Measurements from ENCODE around the gene OTC. TPM values are rescaled to one million over a fixed set of nuclear protein-coding genes. Genes with fewer than 3 reads are reported as not detected.

Gene OTC
- total RNA-seq, 3 donors from 2014 or later (not counting 1 experiment from before 2014, with no cell fraction given), result not detected

DNA sequence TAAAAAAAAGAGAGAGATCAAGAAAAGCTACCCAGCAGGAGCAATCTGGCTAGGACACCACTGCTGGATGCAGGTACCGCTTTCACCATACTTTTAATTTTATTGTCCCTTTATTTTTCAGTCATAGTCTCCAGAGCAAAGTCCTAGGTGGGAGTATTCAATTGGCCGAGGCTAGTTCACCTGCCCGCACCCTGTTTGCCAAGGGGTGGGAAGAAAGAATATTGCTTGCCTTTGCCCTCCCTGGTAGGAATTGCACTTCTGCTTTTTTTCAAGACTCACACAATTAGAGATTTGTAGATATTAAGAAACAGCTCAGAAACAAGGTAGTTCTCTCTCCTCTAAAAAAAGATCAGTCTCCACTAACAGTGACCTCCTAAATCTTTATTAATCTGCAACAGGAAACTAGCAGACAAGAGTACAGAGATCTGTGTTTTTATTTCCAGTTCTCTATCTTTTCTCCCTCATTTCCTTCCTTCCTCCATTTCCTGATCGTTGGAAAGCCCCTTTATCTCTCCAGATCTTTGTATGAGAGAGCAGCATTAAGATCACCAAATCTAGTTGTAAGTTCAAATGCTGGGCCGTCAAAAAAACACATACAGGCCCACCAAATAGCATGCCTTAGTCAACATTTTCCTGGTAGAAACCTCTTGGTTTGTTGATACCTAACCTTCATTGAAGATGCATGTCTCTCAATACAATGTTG lies 15.7 kb upstream of the OTC start:
- H3K27ac Mint-ChIP-seq, result no peak overlapping the region
- Histone ChIP-seq H3K4me3 (ENCODE audit: low read length) (no peak overlapping the region), H3K36me3 (ENCODE audit: control insufficient read depth, insufficient read depth, low read length) (no peaks in the 10 kb centered on the region), H3K4me1 (ENCODE audit: control insufficient read depth, insufficient read depth, low read length) (no peaks in the 10 kb centered on the region), H3K27me3 (ENCODE audit: control insufficient read depth, insufficient read depth, low read length) (no peaks in the 10 kb centered on the region), H3K27ac (ENCODE audit: low read length) (no peak overlapping the region), H3K9me3 (ENCODE audit: control insufficient read depth, insufficient read depth, low read length) (no peaks in the 10 kb centered on the region)
- H3K9me3 Mint-ChIP-seq, result no peaks in the 10 kb centered on the region
- no peaks in the 10 kb centered on the region for H3K4me1 Mint-ChIP-seq
- intact Hi-C loops (cut with micrococcal nuclease), result no loop called here
- no peak for ATAC-seq
- whole genome bisulfite sequencing (ENCODE audit: insufficient coverage), result 40% methylated on average over 2 of the region's 5 CpGs
- H3K4me3 Mint-ChIP-seq, result no peak overlapping the region
- no peaks in the 10 kb centered on the region for H3K36me3 Mint-ChIP-seq
- TF ChIP-seq, protein P1, sequence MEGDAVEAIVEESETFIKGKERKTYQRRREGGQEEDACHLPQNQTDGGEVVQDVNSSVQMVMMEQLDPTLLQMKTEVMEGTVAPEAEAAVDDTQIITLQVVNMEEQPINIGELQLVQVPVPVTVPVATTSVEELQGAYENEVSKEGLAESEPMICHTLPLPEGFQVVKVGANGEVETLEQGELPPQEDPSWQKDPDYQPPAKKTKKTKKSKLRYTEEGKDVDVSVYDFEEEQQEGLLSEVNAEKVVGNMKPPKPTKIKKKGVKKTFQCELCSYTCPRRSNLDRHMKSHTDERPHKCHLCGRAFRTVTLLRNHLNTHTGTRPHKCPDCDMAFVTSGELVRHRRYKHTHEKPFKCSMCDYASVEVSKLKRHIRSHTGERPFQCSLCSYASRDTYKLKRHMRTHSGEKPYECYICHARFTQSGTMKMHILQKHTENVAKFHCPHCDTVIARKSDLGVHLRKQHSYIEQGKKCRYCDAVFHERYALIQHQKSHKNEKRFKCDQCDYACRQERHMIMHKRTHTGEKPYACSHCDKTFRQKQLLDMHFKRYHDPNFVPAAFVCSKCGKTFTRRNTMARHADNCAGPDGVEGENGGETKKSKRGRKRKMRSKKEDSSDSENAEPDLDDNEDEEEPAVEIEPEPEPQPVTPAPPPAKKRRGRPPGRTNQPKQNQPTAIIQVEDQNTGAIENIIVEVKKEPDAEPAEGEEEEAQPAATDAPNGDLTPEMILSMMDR (IDR thresholded peaks at IDR 0.05), result no peak
- DNase-seq, result no peak
- peaks cover 4 to 38% of the 10 kb centered on the region in 2 donors for H3K27me3 Mint-ChIP-seq (ENCODE audit: low read depth in 2 of 2)

DNA sequence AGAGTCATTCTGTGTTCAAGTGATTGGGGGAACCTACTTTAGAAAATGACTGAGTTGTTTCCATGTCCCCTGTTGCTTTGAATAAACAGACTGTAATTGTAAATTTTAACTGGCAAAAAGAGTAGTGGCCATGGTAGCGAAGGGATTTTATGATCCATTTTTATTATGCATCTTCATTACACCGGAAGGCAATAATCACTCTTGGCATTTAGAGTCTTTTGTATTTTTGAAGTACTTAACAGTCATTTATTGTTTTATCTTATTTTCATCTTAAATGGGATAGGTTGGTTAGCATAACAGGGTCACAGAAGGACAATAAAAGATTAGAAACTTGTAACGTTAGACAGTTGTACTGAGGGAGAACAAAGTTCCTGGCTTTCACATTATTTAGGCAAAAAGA lies 11.0 kb upstream of the OTC start:
- no peaks in the 10 kb centered on the region for H3K36me3 Mint-ChIP-seq
- H3K27me3 ChIP-seq (ENCODE audit: control insufficient read depth, insufficient read depth, low read length), result no peaks in the 10 kb centered on the region
- no peak for DNase-seq
- no peaks in the 10 kb centered on the region for H3K9me3 Mint-ChIP-seq
- H3K36me3 ChIP-seq (ENCODE audit: control insufficient read depth, insufficient read depth, low read length), result no peaks in the 10 kb centered on the region
- intact Hi-C loops (cut with micrococcal nuclease), result no loop called here
- H3K9me3 ChIP-seq (ENCODE audit: control insufficient read depth, insufficient read depth, low read length), result no peaks in the 10 kb centered on the region
- no peak for ATAC-seq
- no peaks in the 10 kb centered on the region for H3K4me1 ChIP-seq (ENCODE audit: control insufficient read depth, insufficient read depth, low read length)
- H3K27me3 Mint-ChIP-seq (ENCODE audit: low read depth in 2 of 2), result peaks cover 4 to 25% of the 10 kb centered on the region in 2 donors
- no peak overlapping the region for H3K4me3 Mint-ChIP-seq
- H3K27ac Mint-ChIP-seq, result no peak overlapping the region
- WGBS (ENCODE audit: insufficient coverage), result no CpG with 5 or more reads among the region's 3 CpGs
- no peak overlapping the region for H3K27ac ChIP-seq (ENCODE audit: low read length)
- H3K4me3 ChIP-seq (ENCODE audit: low read length), result no peak overlapping the region
- TF ChIP-seq, protein P1 (IDR thresholded peaks at IDR 0.05), result no peak
- no peaks in the 10 kb centered on the region for H3K4me1 Mint-ChIP-seq

DNA sequence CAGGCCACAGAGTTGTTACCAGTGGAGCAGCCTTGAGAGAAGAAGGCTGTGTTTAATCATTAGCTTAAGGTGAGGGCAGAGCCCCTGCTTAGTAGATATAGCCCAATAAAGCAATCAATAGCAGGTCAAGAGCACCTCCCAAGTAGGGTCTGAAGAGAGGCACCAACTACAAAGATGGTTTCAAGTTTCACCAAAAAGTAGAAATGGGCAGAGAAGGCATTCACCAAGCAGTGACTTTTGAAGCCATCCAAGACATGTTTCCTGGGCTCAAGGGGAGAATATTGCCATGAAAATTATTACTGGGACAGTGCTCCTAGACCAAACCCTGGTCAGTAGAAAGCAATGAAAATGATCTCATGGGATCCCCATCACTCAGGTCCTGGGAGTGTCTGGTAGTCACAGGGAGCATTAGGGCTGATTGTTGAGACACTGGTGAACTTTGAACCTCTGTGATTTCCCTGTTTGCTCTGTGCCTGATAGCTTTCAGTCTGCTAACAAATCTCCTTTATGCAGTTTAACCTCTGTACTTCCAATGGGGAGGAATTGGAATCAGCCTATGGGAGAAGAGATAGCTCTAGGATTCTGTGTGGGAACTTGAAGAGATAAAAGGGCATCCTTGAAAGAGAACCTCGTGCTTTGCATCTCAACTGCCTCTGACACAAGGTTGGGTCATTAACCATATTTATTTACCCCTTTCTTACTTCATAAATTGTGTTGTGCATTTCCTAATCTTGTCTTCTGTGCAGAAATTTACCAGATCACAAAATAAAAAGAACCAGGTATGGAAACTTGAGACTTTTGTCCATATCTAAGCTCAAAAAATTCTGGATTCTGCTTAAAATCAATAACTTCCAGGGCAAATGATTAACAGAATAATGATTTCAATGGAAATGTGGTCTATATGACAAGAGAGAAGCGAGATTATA lies 9.3 kb upstream of the OTC start:
- Histone ChIP-seq H3K36me3 (ENCODE audit: control insufficient read depth, insufficient read depth, low read length) (no peaks in the 10 kb centered on the region), H3K27ac (ENCODE audit: low read length) (no peak overlapping the region), H3K9me3 (ENCODE audit: control insufficient read depth, insufficient read depth, low read length) (no peaks in the 10 kb centered on the region), H3K27me3 (ENCODE audit: control insufficient read depth, insufficient read depth, low read length) (no peaks in the 10 kb centered on the region), H3K4me3 (ENCODE audit: low read length) (no peak overlapping the region), H3K4me1 (ENCODE audit: control insufficient read depth, insufficient read depth, low read length) (no peaks in the 10 kb centered on the region)
- Mint-ChIP-seq H3K9me3 (no peaks in the 10 kb centered on the region), H3K27ac (no peak overlapping the region), H3K4me3 (no peak overlapping the region), H3K4me1 (no peaks in the 10 kb centered on the region), H3K27me3 (ENCODE audit: low read depth in 2 of 2) (peaks cover 2 to 11% of the 10 kb centered on the region in 2 donors), H3K36me3 (no peaks in the 10 kb centered on the region)
- no CpG with 5 or more reads among the region's 2 CpGs for WGBS (ENCODE audit: insufficient coverage)
- TF ChIP-seq, protein P1 (IDR thresholded peaks at IDR 0.05), result no peak
- DNase-seq (no peak), ATAC-seq (no peak)
- intact Hi-C loops (cut with micrococcal nuclease), result no loop called here

Measured in natural killer cell (primary cell).